ENCODE data around the gene ORM1.
"Not testable (repeated sequence)": the region's sequence is repeated elsewhere in the genome, so short reads cannot be mapped to it uniquely, and the experiment has no call there.

Gene ORM1

GRCh38 chr9:114310471-114311450 lies 12.1 kb upstream of the ORM1 start:
- Mint-ChIP-seq H3K4me1 (no peaks in the 10 kb centered on the region), H3K27ac (no peak overlapping the region), H3K4me3 (no peak overlapping the region), H3K36me3 (ENCODE audit: low read depth) (no peaks in the 10 kb centered on the region), H3K9me3 (no peaks in the 10 kb centered on the region), H3K27me3 (no peaks in the 10 kb centered on the region)
- no peak for DNase-seq
- no peak for ATAC-seq

- no peaks in the 10 kb centered on the region for H3K27me3 Mint-ChIP-seq
- H3K4me3 Mint-ChIP-seq: no peak overlapping the region
- no peak overlapping the region for H3K27ac Mint-ChIP-seq
- ATAC-seq (no peak), DNase-seq (no peak)
- H3K4me1 Mint-ChIP-seq: no peaks in the 10 kb centered on the region
- H3K36me3 Mint-ChIP-seq (ENCODE audit: low read depth): no peaks in the 10 kb centered on the region
- no peaks in the 10 kb centered on the region for H3K9me3 Mint-ChIP-seq
Observed at GRCh38 chr9:114311571-114312512, 11.1 kb upstream of the ORM1 start.

DNA sequence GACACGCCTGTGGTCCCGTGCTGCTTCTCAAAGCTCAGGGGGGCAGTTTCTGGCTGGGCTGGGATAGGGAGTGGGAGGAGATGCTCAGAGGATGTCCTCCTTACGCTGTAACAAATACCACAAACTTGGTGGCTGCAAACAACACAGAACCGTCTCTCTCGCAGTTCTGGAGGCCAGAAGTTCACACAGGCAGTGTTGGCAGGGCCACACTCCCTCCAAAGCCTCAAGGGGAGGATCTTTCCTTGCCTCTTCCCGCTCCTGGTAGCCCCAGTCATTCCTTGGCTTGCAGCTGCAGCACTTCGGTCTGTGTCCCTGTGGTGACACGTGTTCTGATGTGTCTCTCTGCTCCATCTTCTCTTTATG lies 10.4 kb upstream of the ORM1 start:
- no peak for ATAC-seq

GRCh38 chr9:114313186-114313585 lies 9.7 kb upstream of the ORM1 start:
- Mint-ChIP-seq H3K4me3 (no peak overlapping the region), H3K36me3 (ENCODE audit: low read depth) (no peaks in the 10 kb centered on the region), H3K27ac (no peak overlapping the region), H3K27me3 (peaks cover 1% of the 10 kb centered on the region), H3K9me3 (no peaks in the 10 kb centered on the region), H3K4me1 (peaks cover 3% of the 10 kb centered on the region)
- ATAC-seq (no peak), DNase-seq (no peak)

More for the DNA sequence above, 10.4 kb upstream of the ORM1 start:
- no peaks in the 10 kb centered on the region for H3K27me3 Mint-ChIP-seq
- no peak overlapping the region for H3K27ac Mint-ChIP-seq
- no peak for DNase-seq
- H3K4me1 Mint-ChIP-seq: no peaks in the 10 kb centered on the region
- no peaks in the 10 kb centered on the region for H3K36me3 Mint-ChIP-seq (ENCODE audit: low read depth)
- H3K9me3 Mint-ChIP-seq: no peaks in the 10 kb centered on the region
- H3K4me3 Mint-ChIP-seq: no peak overlapping the region

DNA sequence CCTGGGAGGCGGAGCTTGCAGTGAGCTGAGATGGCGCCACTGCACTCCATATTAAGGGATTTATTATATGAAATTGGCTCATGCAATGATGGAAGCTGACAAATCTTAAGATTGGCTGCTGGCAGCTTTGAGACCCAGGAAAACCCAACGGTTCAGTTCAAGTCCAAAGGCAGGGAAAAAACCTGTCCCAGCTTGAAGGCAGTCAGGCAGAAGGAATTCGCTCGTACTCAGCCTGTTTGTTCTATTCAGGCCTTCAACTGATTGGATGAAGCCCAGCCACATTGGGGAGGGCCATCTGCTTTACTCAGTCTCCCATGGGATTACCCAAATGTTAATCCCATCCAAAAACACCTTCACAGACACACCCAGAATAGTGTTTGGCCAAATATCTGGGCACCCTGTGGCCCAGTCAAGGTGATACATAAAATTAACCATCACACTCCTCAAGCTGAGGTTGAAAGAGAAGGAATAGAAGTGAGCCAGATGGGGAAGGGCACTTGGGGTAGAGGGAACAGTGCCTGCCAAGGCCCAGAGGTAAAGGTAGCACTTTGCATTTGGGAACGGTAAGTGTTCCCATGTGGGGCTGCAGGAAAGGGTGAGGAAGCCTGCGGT lies 8.5 kb upstream of the ORM1 start:
- H3K9me3 Mint-ChIP-seq: no peaks in the 10 kb centered on the region
- ATAC-seq: no peak
- no peak overlapping the region for H3K4me3 Mint-ChIP-seq
- no peak overlapping the region for H3K27ac Mint-ChIP-seq
- peaks cover 3% of the 10 kb centered on the region for H3K4me1 Mint-ChIP-seq
- peaks cover 5% of the 10 kb centered on the region for H3K27me3 Mint-ChIP-seq
- no peak for DNase-seq
- no peaks in the 10 kb centered on the region for H3K36me3 Mint-ChIP-seq (ENCODE audit: low read depth)

- H3K27me3 Mint-ChIP-seq: peaks cover 6% of the 10 kb centered on the region
Observed at GRCh38 chr9:114314881-114315722, 7.8 kb upstream of the ORM1 start.

GRCh38 chr9:114315723-114316363 lies 7.1 kb upstream of the ORM1 start:
- no peaks in the 10 kb centered on the region for H3K36me3 Mint-ChIP-seq (ENCODE audit: low read depth)
- no peak for ATAC-seq
- peaks cover 6% of the 10 kb centered on the region for H3K27me3 Mint-ChIP-seq
- H3K9me3 Mint-ChIP-seq: no peaks in the 10 kb centered on the region
- H3K4me1 Mint-ChIP-seq: peaks cover 3% of the 10 kb centered on the region
- DNase-seq: no peak
- no peak overlapping the region for H3K4me3 Mint-ChIP-seq
- H3K27ac Mint-ChIP-seq: no peak overlapping the region

More at GRCh38 chr9:114314881-114315722, 7.8 kb upstream of the ORM1 start:
- no peaks in the 10 kb centered on the region for H3K36me3 Mint-ChIP-seq (ENCODE audit: low read depth)
- H3K4me3 Mint-ChIP-seq: no peak overlapping the region
- no peak for ATAC-seq
- H3K27ac Mint-ChIP-seq: no peak overlapping the region
- no peaks in the 10 kb centered on the region for H3K9me3 Mint-ChIP-seq
- DNase-seq: no peak
- peaks cover 3% of the 10 kb centered on the region for H3K4me1 Mint-ChIP-seq

GRCh38 chr9:114316605-114317230 lies 6.2 kb upstream of the ORM1 start:
- Mint-ChIP-seq H3K36me3 (ENCODE audit: low read depth) (no peaks in the 10 kb centered on the region), H3K27ac (no peak overlapping the region), H3K4me3 (no peak overlapping the region), H3K9me3 (no peaks in the 10 kb centered on the region), H3K4me1 (peaks cover 6% of the 10 kb centered on the region), H3K27me3 (peaks cover 6% of the 10 kb centered on the region)
- DNase-seq (no peak), ATAC-seq (no peak)

DNA sequence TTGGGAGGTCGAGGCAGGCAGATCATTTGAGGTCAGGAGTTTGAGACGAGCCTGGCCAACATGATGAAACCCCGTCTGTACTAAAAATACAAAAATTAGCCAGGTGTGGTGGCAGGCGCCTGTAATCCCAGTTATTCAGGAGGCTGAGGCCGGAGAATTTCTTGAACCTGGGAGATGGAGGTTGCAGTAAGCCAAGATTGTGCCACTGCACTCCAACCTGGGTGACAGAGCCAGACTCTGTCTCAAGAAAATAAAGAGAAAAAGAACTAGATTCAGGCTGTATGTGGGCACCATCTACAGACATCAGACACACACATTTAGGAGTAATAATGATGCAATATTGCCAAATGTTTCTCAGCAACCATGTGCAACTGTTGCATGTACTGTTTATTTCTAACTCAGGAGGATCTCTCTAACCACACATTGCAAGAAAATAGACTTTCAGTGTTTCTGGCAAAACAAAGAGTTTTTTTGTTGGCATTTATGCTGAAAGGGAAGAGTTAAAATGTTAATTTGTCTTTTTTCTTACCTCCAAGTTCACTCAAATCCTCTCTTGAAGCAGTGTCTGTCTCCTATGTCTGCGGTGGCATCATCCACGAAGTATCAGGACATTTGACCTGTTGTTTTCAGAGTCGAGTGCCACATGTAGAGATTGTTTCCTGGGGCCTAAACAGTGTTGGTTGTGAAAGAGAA lies 5.1 kb upstream of the ORM1 start:
- DNase-seq (no peak), ATAC-seq (no peak)

GRCh38 chr9:114318416-114318815 lies 4.5 kb upstream of the ORM1 start:
- no peak for DNase-seq
- Mint-ChIP-seq H3K27ac (no peak overlapping the region), H3K36me3 (ENCODE audit: low read depth) (no peaks in the 10 kb centered on the region)

More for the DNA sequence above, 5.1 kb upstream of the ORM1 start:
- peaks cover 6% of the 10 kb centered on the region for H3K27me3 Mint-ChIP-seq
- H3K9me3 Mint-ChIP-seq: no peaks in the 10 kb centered on the region
- H3K27ac Mint-ChIP-seq: no peak overlapping the region
- H3K36me3 Mint-ChIP-seq (ENCODE audit: low read depth): no peaks in the 10 kb centered on the region
- H3K4me1 Mint-ChIP-seq: peaks cover 9% of the 10 kb centered on the region
- H3K4me3 Mint-ChIP-seq: no peak overlapping the region

GRCh38 chr9:114319147-114319546 lies 3.8 kb upstream of the ORM1 start:
- Mint-ChIP-seq H3K27ac (no peak overlapping the region), H3K9me3 (no peaks in the 10 kb centered on the region), H3K4me3 (no peak overlapping the region), H3K4me1 (peaks cover 9% of the 10 kb centered on the region), H3K27me3 (peaks cover 6% of the 10 kb centered on the region), H3K36me3 (ENCODE audit: low read depth) (no peaks in the 10 kb centered on the region)
- ATAC-seq: no peak
- no peak for DNase-seq

More at GRCh38 chr9:114318416-114318815, 4.5 kb upstream of the ORM1 start:
- ATAC-seq: no peak
- H3K9me3 Mint-ChIP-seq: no peaks in the 10 kb centered on the region
- H3K27me3 Mint-ChIP-seq: peaks cover 6% of the 10 kb centered on the region
- H3K4me1 Mint-ChIP-seq: peaks cover 9% of the 10 kb centered on the region
- no peak overlapping the region for H3K4me3 Mint-ChIP-seq

GRCh38 chr9:114320710-114321109 lies 2.2 kb upstream of the ORM1 start:
- H3K36me3 Mint-ChIP-seq (ENCODE audit: low read depth); H3K27me3 Mint-ChIP-seq; H3K27ac Mint-ChIP-seq; ATAC-seq; DNase-seq; H3K4me1 Mint-ChIP-seq; H3K9me3 Mint-ChIP-seq; H3K4me3 Mint-ChIP-seq: not testable (repeated sequence)

Measured in activated naive CD8-positive, alpha-beta T cell treated with anti-CD3 and anti-CD28 coated beads, Interleukin-2, amount 50 U/mL, for 24 hours (primary cell).